MCF 10A (cell line): ENCODE data around the gene PAX6. TPM values are rescaled to one million over a fixed set of nuclear protein-coding genes. Genes with fewer than 3 reads are reported as not detected.

Experiments
- BruUV-seq: library from RNA; stranded (reverse); fragments of 400-500 nt; replicated peaks from 2 replicates; lab custom pipeline; 2021; lab: Mats Ljungman, UMichigan
- CTCF ChIA-PET: fragments of 300-600 bp; sonication (Branson Sonifier 250); formaldehyde crosslinking; extraction: SDS; loops from one replicate; lab custom pipeline; 2021; ENCODE audit warnings: antibody characterized with exemption, inconsistent platforms; lab: Yijun Ruan, JAX
- POLR2A ChIA-PET: fragments of 300-600, 350-650 bp; sonication (Branson Sonifier 250); formaldehyde crosslinking; extraction: SDS; loops from one replicate; lab custom pipeline; 2020; ENCODE audit warnings: antibody characterized with exemption, inconsistent platforms; lab: Yijun Ruan, JAX
- DNase-seq: peaks from one replicate; pipeline ENCODE4 v3.0.0-alpha.2; 2018; ENCODE audit not compliant: unreplicated experiment
- H3K27ac Mint-ChIP-seq: one replicate; pipeline ENCODE4 v1.8.0; 2022; ENCODE audit warnings: mild to moderate bottlenecking, low read depth, mixed read lengths; ENCODE audit not compliant: unreplicated experiment
- H3K27me3 Mint-ChIP-seq: one replicate; pipeline ENCODE4 v1.8.0; 2022; ENCODE audit warnings: mixed read lengths; ENCODE audit not compliant: insufficient read depth, unreplicated experiment
- H3K36me3 Mint-ChIP-seq: one replicate; pipeline ENCODE4 v1.8.0; 2022; ENCODE audit warnings: mild to moderate bottlenecking, moderate library complexity, mixed read lengths; ENCODE audit not compliant: insufficient read depth, unreplicated experiment
- H3K4me1 Mint-ChIP-seq: one replicate; pipeline ENCODE4 v1.8.0; 2022; ENCODE audit warnings: mixed read lengths; ENCODE audit not compliant: insufficient read depth, unreplicated experiment
- H3K4me3 Mint-ChIP-seq: one replicate; pipeline ENCODE4 v1.8.0; 2022; ENCODE audit warnings: mild to moderate bottlenecking, moderate library complexity, mixed read lengths; ENCODE audit not compliant: unreplicated experiment
- H3K9me3 Mint-ChIP-seq: one replicate; pipeline ENCODE4 v1.8.0; 2022; ENCODE audit warnings: mixed read lengths; ENCODE audit not compliant: unreplicated experiment
- CTCF ChIP-seq: fragments of 200-600 bp; IDR thresholded peaks from one replicate; pipeline ENCODE4 v1.8.0; 2022; ENCODE audit warnings: antibody characterized with exemption, mild to moderate bottlenecking; ENCODE audit not compliant: unreplicated experiment
- intact Hi-C: fragments of 100-400 bp; cut with micrococcal nuclease; formaldehyde crosslinking; loops from 2 replicates; pipeline ENCODE4 v1.14.1; 2022
- total RNA-seq: library from RNA; stranded (reverse); gene quantifications from 2 replicates; pipeline ENCODE4 v1.2.3, GENCODE V29; 2022

PAX6 gene
- total RNA-seq, 1 experiment from 2014 or later: not detected

- POLR2A ChIA-PET: no interaction called here
- no TSS peak for BruUV-seq
Observed at GRCh38 chr11:31797190-31798056, 13.7 kb downstream of the PAX6 start.

GRCh38 chr11:31796499-31797189 lies 14.5 kb downstream of the PAX6 start:
- no TSS peak for BruUV-seq
- TF ChIP-seq CTCF: no peak
- H3K9me3 Mint-ChIP-seq: peaks cover 21% of the 10 kb centered on the region
- H3K36me3 Mint-ChIP-seq: peaks cover 5% of the 10 kb centered on the region
- no peaks in the 10 kb centered on the region for H3K4me1 Mint-ChIP-seq
- intact Hi-C loops: no loop called here
- no peak overlapping the region for H3K27ac Mint-ChIP-seq
- H3K27me3 Mint-ChIP-seq: peaks cover 22% of the 10 kb centered on the region
- H3K4me3 Mint-ChIP-seq: no peak overlapping the region
- ChIA-PET CTCF (interaction anchor here (1.0 kb wide), 1 partner anchor 156 kb away, joined by 7 read pairs; no protein-coding TSS in a partner anchor), POLR2A (no interaction called here)
- DNase-seq: no peak

More at GRCh38 chr11:31797190-31798056, 13.7 kb downstream of the PAX6 start:
- Mint-ChIP-seq H3K27me3 (peaks cover 29% of the 10 kb centered on the region), H3K36me3 (peaks cover 5% of the 10 kb centered on the region), H3K27ac (no peak overlapping the region), H3K9me3 (peaks cover 21% of the 10 kb centered on the region), H3K4me3 (no peak overlapping the region), H3K4me1 (peaks cover under 1% of the 10 kb centered on the region)
- intact Hi-C loops: no loop called here
- CTCF ChIA-PET: interaction anchor here (0.6 to 1.0 kb wide), 2 partner anchors 157 to 559 kb away, joined by 4 to 7 read pairs; no protein-coding TSS in a partner anchor
- no peak for DNase-seq
- TF ChIP-seq CTCF: no peak

GRCh38 chr11:31795706-31796498 lies 15.2 kb downstream of the PAX6 start:
- POLR2A ChIA-PET: no interaction called here
- no TSS peak for BruUV-seq

More at GRCh38 chr11:31795706-31796498, 15.2 kb downstream of the PAX6 start:
- Mint-ChIP-seq H3K27me3 (peaks cover 14% of the 10 kb centered on the region), H3K4me3 (no peak overlapping the region), H3K9me3 (peaks cover 21% of the 10 kb centered on the region), H3K4me1 (no peaks in the 10 kb centered on the region), H3K27ac (no peak overlapping the region), H3K36me3 (peaks cover 5% of the 10 kb centered on the region)
- intact Hi-C loops: no loop called here
- DNase-seq: no peak
- CTCF ChIA-PET: interaction anchor here (0.6 kb wide), 1 partner anchor 195 kb away, joined by 4 read pairs; no protein-coding TSS in a partner anchor
- no peak for TF ChIP-seq CTCF
